Measurements from ENCODE around the gene COPG1. TPM values are rescaled to one million over a fixed set of nuclear protein-coding genes. Genes with fewer than 3 reads are reported as not detected.

COPG1 gene
- total and polyA plus RNA-seq, 10 donors = 47.8 to 134 (median 105) TPM

- H3K4me3 ChIP-seq = peak within 1 kb of the TSS; percentile 49 to 93 (median 74)
- intact Hi-C loops (cut with DNase I; ENCODE audit: low total_unique reads) = no loop called here
- DNase-seq = peak; percentile 99
- no peaks in the 10 kb centered on the region for H3K27me3 ChIP-seq (replicated peaks in 1 of 7)
- 1 to 2% (median 1%) methylated on average over 25 to 44 of the region's 44 CpGs for WGBS, 5 donors
- peak in 2 of 11 experiments; percentile 30 to 32 for TF ChIP-seq CTCF (IDR thresholded peaks at IDR 0.05 in 8 of 11, conservative IDR thresholded peaks at IDR 0.05 in 3 of 11)
- TF ChIP-seq POLR2AphosphoS5 (IDR thresholded peaks at IDR 0.05) = peak; percentile 87 to 95 (median 95)
- no peak for TF ChIP-seq POLR2A (IDR thresholded peaks at IDR 0.05)
- peaks cover 0 to 45% (median 33%) of the 10 kb centered on the region in 6 donors for H3K36me3 ChIP-seq
- H3K9me3 ChIP-seq = no peaks in the 10 kb centered on the region
- H3K4me1 ChIP-seq = peaks cover 43 to 80% (median 63%) of the 10 kb centered on the region in 6 donors
- H3K27ac ChIP-seq = peak within 1 kb of the TSS; percentile 89 to 98 (median 94)
Observed at GRCh38 chr3:129278439-129278965, 29.1 kb downstream of the COPG1 start, which contains the start of gene HMCES. HMCES (plus strand) TSS chr3:129278870; CDS start chr3:129279733, 863 bp downstream.

- Histone ChIP-seq H3K27ac (peak overlapping the region; percentile 89 to 98 (median 94)), H3K27me3 (replicated peaks in 1 of 7) (no peaks in the 10 kb centered on the region), H3K4me3 (peak overlapping the region; percentile 49 to 93 (median 74)), H3K4me1 (peaks cover 43 to 87% (median 68%) of the 10 kb centered on the region in 6 donors), H3K36me3 (peaks cover 0 to 38% (median 27%) of the 10 kb centered on the region in 6 donors), H3K9me3 (no peaks in the 10 kb centered on the region)
- intact Hi-C loops (cut with DNase I; ENCODE audit: low total_unique reads) = no loop called here
- WGBS, 5 donors = 1 to 2% (median 1%) methylated on average over 45 to 82 of the region's 82 CpGs
- DNase-seq = peak; percentile 91
- TF ChIP-seq POLR2A (IDR thresholded peaks at IDR 0.05) (peak in 2 of 3 donors; percentile 46 to 71), POLR2AphosphoS5 (IDR thresholded peaks at IDR 0.05) (peak in 1 of 3 donors; percentile 21), CTCF (IDR thresholded peaks at IDR 0.05 in 8 of 11, conservative IDR thresholded peaks at IDR 0.05 in 3 of 11) (no peak)
Observed at GRCh38 chr3:129278966-129279906, 29.8 kb downstream of the COPG1 start.

- intact Hi-C loops (cut with DNase I; ENCODE audit: low total_unique reads) = no loop called here
- no peak for DNase-seq
- WGBS, 5 donors = 79 to 97% (median 89%) methylated on average over 2 of the region's 2 CpGs
- Histone ChIP-seq H3K27me3 (replicated peaks in 1 of 7) (no peaks in the 10 kb centered on the region), H3K9me3 (no peaks in the 10 kb centered on the region), H3K27ac (peak overlapping the region in 7 of 8 donors; percentile 89 to 98 (median 95)), H3K36me3 (peaks cover 0 to 28% (median 18%) of the 10 kb centered on the region in 6 donors), H3K4me3 (peak overlapping the region in 5 of 8 donors; percentile 65 to 93 (median 77)), H3K4me1 (peaks cover 43 to 93% (median 69%) of the 10 kb centered on the region in 6 donors)
- TF ChIP-seq POLR2A (IDR thresholded peaks at IDR 0.05) (no peak), POLR2AphosphoS5 (IDR thresholded peaks at IDR 0.05) (no peak), CTCF (IDR thresholded peaks at IDR 0.05 in 8 of 11, conservative IDR thresholded peaks at IDR 0.05 in 3 of 11) (no peak)
Observed at GRCh38 chr3:129280183-129280582, 30.8 kb downstream of the COPG1 start.
